ENCODE data around the gene EEPD1. TPM values are rescaled to one million over a fixed set of nuclear protein-coding genes. Genes with fewer than 3 reads are reported as not detected.

EEPD1 gene
- total RNA-seq, 2 experiments from 2014 or later = 0.40 to 0.48 TPM

DNA sequence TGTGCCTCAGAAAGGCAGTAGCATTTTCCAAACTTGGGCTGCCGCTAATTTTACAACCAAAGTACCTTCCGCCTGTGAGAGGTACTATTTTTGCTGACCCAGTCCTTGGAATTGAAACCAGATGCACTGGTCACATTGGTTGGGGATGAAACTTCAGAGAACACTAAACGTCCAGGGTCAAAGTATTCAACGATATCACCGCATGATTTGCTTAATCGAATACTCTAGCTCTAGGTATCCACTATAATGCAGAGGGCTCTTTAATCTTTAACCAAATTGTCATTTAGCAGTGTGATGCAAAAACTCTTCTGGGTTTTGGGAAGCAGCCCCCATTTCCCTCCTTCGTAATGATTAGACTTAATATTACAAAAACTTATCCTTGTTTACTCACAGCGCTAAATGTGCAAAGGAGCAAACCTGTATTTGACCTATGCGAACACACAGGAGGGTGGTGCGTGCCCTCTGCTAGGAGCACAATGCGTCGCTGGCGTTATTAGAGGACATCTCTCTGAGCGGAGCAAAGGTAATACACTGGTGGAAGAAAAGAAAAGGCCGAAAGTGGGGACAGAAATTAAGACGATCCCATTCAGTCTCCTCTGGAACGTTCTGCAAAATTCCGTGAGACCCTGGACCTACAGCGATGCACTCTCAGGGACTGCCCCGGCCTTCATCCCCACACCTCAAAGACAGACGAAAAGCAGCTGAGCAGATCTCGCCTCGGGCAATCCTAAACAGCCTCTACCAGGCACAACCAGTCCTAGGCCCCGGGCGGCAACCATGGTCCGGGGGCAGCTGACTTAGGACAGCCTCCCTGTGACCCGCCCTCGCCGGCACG lies 916 bp upstream of the EEPD1 start:
- CTCF ChIA-PET = interaction anchor here (1.3 kb wide), 1 partner anchor 135 kb away, joined by 3 read pairs; no protein-coding TSS in a partner anchor
- POLR2A ChIA-PET = no interaction called here

DNA sequence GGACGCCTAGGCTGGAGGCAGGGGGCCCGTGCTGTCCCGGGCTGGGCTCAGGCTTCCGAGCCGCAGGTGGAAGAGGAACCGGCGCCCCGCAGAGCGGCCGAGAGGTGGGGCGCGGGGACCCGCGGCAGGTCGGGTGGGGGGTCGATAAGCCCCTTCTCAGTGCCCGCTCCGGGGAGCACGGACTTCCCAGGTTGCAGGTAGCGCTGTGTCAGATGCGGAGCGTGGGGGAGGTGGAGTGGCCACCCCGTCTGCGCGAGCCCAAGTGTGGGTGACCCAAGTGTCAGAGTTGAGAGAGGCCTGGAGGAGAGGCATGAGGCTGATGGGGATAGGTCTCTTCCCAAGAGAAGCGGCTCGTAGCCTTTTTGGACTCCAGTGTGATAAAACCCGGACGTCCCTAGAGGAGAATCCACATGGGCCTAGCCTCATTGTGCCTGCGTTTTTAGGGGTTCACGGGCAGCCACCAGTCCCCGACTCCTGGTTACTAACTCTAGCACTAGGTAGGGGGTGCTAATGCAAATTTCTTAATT lies 580 bp downstream of the EEPD1 start:
- POLR2A ChIA-PET = no interaction called here
- CTCF ChIA-PET = no interaction called here

DNA sequence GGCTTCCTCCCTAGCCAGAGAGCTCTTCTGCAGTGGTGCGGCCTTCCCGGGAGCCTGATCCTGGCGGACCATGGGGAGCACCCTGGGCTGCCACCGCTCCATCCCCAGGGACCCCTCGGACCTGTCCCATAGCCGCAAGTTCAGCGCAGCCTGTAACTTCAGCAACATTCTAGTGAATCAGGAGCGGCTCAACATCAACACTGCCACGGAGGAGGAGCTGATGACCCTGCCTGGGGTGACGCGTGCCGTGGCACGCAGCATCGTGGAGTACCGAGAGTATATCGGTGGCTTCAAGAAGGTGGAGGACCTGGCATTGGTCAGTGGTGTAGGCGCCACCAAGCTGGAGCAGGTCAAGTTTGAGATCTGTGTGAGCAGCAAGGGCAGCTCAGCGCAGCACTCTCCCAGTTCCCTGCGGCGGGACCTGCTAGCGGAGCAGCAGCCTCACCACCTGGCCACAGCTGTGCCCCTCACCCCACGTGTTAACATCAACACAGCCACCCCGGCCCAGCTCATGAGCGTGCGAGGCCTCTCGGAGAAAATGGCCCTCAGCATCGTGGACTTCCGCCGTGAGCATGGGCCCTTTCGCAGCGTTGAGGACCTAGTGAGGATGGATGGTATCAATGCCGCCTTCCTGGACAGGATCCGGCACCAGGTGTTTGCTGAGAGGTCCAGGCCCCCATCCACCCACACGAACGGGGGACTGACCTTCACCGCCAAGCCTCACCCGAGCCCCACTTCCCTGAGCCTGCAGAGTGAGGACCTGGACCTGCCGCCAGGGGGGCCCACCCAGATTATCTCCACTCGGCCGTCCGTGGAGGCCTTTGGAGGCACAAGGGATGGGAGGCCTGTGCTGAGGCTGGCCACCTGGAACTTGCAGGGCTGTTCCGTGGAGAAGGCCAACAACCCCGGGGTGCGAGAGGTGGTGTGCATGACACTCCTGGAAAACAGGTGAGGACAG lies 1.5 kb downstream of the EEPD1 start:
- ChIA-PET POLR2A (no interaction called here), CTCF (interaction anchor here (1.2 kb wide), 1 partner anchor 38 kb away, joined by 3 read pairs; no protein-coding TSS in a partner anchor)

DNA sequence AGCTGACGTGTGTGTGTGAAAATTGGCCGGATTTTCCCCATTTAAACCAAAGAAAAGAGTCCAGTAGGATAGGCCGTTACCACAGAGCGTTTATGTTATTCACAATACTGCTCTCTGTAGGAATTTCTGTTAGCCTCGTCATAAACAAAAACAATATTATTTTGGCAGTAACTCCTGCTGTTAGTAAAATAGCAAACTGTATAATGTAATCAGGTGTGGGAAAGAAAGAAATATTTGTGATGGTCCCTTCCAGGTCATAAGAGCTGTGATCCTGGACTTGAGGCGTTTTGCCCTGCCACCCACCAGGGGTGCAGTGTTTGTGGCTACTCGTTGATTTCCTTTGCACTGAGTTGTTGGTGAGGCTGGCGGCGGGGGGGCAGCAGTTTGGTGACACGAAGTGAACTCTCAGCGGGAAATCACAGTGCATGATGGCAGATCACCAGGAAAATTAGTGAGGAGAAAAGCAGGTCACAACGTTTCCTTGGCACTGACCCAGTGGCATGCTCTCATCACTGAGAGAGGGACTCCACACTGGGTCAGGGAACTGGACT lies 2.8 kb downstream of the EEPD1 start:
- CTCF ChIA-PET = interaction anchor here (1.2 kb wide), 1 partner anchor 40 kb away, joined by 3 read pairs; no protein-coding TSS in a partner anchor
- POLR2A ChIA-PET = no interaction called here

DNA sequence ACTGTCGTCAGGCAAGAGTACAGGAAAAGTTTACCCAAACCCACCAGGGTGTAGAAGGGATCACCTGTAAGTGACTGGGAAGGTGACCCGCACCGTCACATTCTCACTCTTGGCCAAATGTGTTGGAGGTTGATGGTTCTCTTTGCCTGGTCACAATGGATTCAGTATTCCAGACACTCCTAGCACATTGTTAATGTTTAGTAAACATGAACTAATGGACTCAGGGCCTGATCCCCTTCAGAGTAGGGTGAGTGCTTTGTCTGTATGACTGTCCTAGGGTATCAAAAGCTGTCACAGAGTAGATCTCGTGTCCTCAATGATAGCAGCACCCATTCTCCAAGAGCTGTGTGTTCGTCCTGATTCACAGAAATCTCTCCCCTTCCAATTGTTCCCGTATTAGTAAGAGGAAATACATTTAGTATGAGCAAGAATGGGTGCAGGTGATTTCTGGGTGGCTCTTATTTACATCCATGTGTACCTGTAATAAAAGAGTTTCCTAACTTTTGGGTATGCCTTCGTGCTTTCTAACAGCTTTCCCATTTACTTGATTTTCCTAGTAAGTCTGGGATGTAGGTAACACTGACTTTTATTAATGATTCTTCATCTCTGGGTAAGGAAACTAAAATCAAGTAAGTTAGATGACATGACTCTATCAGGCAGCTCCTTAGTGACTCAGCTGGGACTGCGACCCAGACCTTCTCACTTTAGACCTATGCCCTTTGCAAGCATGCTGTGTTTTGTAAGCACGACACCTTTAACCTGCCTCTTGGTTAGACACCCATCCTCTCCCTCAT lies 4.7 kb downstream of the EEPD1 start:
- CTCF ChIA-PET = no interaction called here

DNA sequence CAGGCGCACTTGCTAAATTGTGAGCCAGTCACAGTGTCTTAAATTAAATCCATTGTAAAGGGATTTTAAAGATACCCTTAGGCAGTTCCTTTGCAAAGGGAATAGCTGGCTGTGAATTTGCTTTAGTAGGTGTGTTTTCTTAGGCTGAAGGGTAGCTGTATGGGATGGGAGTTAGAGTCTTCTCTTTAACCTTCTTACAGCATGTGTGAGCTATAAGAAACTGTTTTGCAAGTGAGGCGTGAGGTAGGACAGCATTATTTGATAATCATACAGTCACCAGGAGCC lies 5.2 kb downstream of the EEPD1 start:
- POLR2A ChIA-PET = no interaction called here
- CTCF ChIA-PET = no interaction called here

More for the DNA sequence above, 4.7 kb downstream of the EEPD1 start:
- POLR2A ChIA-PET = no interaction called here

DNA sequence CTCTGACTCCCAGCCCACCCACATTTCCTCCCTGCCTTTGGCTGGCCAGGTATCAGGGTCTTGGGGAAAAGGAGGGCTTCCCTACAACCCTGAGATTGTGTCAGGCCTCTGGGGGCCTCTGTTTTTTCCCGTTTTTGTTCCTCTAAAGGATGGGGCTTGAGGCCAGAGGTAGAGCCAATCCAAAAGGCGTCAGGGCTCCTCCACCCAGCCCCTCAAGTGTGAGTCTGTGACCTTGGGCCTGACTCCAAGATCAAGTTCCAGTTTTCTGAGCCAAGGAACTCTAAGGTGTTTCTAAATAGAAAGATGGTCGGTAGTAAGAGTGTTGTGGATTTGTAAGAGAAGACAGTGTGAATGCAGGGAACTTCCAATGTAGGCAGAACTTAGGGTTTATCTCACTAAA lies 6.6 kb downstream of the EEPD1 start:
- CTCF ChIA-PET = no interaction called here
- POLR2A ChIA-PET = no interaction called here

DNA sequence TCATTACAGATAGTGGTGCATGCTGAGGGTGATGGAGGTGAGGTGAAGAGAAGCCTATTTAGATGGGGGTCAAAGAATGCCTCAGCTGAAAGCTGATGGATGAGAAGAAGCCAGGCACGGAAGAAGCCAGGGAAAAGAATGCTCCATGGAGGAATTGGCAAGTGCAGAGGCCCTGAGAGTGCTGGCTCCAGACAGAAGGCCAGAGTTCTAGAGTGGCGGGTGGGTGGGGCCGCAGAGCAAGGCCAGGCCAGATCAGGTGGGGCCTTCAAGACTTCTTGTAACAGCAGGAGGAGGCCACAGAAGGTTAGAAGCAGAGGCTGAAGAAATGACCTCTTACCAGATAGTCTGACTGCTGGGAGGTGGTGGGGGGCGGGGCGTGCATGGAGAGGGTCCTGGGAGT lies 7.3 kb downstream of the EEPD1 start:
- ChIA-PET POLR2A (no interaction called here), CTCF (no interaction called here)

DNA sequence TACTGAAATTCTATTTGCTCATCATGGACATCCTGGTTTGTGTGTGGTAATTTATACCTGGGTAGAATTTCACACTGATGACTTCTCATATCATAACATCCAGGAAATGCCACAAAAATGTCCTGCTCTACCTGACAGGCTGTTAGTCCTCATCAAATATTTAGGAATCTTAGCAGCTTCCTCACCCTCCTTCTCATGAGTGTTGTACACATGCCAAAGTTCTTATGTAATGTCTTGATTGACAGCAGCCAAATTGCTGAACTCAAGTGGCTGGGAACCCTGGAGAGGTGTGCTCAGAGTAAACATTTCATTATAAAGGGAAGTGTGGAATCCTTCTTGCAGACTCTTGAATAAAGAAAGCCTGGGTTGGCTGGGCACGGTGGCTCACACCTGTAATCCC lies 8.9 kb downstream of the EEPD1 start:
- ChIA-PET CTCF (no interaction called here), POLR2A (no interaction called here)

DNA sequence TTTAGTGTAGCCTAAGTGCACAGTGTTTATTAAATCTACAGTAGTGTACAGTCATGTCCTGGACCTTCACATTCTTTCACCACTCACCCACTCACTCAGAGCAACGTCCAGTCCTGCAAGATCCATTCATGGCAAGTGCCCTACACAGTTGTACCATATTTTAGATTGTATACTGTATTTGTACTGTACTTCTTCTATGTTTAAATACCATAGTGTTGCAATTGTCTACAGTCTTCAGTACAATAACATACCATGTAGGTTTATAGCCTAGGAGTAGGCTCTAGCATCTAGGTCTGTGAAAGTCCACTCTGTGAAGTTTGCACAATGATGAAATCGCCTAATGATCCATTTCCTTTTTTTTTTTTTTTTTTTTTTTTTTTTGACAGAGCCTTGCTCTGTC lies 12.0 kb downstream of the EEPD1 start:
- POLR2A ChIA-PET = no interaction called here
- CTCF ChIA-PET = no interaction called here

DNA sequence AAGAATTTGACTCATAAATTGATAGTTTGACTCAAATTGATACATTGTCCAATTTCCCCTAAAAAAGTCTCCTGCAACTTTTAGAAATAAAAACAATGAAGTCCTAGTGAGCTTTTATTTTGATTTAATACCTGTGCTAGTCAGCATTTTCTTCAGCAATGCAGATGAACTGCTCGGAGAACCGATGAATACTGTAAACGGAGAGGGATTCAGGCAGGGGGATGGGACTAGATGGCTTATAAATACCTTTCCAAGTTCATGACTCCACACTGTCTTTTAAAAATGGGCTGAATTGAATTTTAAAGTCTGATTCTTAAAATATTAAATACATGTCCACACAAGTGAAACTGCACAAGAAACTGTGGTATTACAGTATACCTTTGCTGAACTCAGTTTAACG lies 12.7 kb downstream of the EEPD1 start:
- ChIA-PET POLR2A (no interaction called here), CTCF (no interaction called here)

DNA sequence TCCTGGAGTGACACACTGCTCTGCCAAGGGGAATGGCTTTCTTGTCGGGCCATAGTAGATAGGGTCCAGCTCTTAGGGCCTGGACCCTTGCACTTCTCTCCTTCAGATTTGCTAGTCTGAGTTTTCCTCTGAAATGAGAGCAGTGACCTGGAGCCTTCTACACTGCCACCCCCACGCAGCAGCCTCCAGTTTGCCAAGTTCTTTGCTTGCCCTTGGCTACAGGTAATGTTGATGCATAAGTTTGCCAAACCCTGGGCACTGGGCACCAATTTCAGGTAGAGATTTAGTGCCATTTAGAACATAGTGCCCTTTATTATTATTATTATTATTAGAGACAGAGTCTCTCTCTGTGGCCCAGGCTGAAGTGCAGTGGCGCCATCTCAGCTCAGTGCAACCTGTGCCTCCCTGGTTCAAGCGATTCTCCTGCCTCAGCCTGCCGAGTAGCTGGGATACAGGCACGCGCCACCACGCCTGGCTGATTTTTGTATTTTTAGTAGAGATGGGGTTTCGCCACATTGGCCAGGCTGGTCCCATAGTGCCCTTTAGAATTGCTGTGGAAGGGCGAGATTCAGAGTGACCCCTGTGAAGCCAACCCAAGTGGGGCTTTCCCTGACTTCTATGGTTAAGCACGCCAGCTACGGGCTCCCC lies 14.5 kb downstream of the EEPD1 start:
- POLR2A ChIA-PET = no interaction called here
- CTCF ChIA-PET = no interaction called here

DNA sequence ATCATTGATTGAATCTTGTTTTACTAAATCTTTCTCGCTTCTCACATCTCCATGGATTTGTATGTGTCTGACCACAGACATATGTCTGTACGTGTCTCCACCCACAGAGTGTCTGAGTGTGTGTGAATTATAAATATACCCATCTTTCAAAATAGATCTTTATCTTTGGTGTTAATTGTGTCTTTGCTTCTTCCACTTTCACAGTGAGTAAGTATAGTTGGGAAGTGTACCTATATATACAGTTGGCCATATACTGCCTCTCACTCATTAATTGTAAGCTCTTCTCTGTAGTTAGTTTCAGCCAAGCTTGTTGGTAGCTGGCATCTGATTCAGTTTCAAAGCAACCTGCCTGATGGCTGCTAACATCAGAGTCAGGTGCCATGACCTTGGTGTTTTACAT lies 18.4 kb downstream of the EEPD1 start:
- ChIA-PET POLR2A (no interaction called here), CTCF (no interaction called here)

DNA sequence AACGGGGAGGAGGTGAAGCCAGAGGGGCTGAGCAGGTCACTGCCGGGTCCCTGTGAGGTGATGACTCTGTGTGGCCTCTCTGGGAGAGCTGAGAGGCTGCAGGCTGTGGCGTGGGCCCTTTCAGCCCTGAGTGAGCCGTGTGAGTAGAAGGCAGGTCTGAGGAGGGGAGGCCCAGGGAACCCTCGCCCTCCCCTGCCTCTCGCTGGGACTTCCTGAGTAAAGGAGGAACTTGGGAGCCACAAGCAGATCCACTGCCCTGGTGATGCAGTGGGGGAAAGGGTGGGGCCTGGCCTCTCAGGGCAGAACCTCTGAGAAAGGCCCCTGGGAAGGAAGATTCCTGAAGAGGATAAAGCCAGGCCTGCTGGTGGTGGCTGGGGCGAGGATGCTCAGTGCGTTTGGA lies 22.8 kb downstream of the EEPD1 start:
- ChIA-PET POLR2A (no interaction called here), CTCF (no interaction called here)

DNA sequence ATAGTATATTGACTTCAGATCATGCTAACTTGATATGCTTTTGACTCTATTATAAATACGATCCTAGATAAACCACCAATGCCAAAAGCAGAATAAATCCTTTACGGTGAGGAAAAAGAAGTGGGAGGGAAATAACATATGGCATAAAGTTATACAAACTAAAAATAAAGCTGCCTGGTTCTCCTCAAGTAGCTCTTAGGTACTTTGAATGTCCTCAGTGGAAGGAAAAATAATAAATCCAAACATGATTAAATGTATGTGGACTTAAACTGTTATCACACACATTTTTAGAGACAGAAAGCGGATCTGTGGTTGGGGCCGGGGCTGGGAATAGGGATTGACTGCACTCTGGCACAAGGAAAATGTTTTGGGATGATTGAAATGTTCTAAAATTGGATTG lies 23.6 kb downstream of the EEPD1 start:
- ChIA-PET POLR2A (no interaction called here), CTCF (no interaction called here)

DNA sequence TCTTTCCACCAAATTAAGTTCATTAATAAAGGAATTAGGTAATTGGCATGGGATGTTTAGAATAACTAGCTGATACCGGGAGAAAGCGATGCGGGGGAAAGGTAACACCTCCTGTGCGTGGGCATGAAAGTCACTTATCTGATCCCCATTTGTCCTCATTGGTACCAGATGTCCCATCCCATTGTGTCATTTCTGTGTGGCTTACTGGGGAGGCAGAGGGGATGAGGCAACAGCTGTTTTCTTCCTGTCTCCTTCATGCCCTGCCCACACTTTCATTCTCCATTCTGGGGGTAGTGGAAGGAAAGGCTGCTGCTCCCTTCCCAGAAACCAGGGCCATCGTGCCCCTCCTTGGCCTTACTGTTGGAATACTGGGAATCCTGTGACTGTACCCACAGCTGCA lies 27.1 kb downstream of the EEPD1 start:
- CTCF ChIA-PET = no interaction called here

DNA sequence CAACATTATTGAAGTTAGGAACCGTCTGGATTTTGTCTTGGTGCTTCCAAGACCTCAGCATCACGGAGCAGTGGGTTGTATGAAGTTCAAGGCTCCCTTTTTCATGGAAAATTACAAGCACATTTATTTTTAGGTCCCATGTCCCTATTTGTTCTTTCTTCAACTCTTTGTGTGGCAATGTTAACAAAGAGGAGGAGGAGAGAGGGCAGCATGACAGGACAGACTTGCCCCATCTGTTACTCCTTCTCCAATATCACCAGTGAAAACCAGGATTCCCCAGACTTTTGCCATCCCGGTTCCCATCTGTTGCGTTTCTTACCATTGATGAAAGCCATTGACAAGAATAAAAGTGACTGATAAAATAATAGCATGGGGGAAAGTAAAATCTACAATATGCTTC lies 28.6 kb downstream of the EEPD1 start:
- ChIA-PET CTCF (no interaction called here), POLR2A (no interaction called here)

More for the DNA sequence above, 27.1 kb downstream of the EEPD1 start:
- POLR2A ChIA-PET = no interaction called here

DNA sequence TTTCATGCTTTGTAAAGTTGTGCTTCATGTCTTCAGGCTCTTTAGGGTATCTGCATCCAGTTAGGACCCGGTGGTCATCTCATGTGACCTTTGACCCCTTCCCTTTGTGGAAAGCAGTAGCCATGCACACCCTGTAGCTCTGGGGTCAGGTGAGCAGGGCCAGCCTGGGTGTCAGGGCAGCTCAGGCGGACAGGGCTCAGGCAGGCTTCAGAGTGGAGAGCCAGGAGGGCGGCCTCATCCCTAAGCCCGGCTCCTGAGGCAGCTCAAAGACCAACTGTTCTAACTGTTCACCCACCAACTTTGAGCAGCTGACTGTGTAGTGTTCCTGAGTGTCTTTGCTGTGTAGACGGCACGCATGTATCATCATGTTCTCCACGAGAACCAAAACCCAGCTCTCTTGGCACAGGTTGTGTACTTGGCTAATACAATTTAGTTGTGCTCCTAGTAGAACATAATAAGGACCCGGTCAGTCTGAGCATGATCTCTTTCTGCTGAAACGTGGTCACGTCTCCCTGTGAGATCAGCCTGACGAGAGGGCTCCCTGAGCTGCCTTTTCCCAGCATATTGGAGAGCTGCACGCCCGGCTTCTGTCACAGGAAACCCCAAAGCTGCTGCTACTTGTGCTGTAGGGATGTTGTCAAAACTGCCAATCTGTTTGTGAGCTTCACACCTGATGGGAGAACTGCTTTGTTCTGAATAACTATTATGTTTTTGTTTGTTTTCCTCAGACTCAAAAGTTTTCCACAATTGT lies 30.0 kb downstream of the EEPD1 start:
- ChIA-PET CTCF (no interaction called here), POLR2A (no interaction called here)

DNA sequence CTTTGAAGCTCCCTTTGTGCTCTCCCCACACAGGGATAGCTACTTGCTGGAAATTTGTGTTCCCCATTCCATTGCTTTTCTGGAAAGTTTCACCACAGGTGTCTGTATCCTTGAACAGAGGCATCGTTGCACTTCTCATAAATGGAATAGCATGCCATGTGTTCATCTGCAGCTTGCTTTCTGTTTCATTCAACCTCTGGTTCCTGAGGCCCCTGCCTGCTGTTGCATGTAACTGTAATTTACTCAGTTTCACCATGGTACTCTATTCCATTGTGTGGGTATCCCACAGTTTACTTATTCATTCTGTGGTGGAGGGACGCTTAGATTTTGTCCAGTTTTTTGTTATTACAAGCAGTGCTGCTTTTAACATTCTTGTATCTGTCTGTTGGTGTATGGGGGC lies 32.0 kb downstream of the EEPD1 start:
- ChIA-PET CTCF (no interaction called here), POLR2A (no interaction called here)

Measured in activated CD8-positive, alpha-beta memory T cell treated with anti-CD3 and anti-CD28 coated beads for 36 hours (primary cell).